IMR-90 (cell line): ENCODE measurements around the gene C3orf80.

Experiments
- BHLHE40 ChIP-seq: fragments of 150-350 bp; IDR thresholded peaks from 2 replicates; pipeline ENCODE4 v1.6.1; 2016; ENCODE audit warnings: mild to moderate bottlenecking, low read depth, low read length
- CTCF ChIP-seq: conservative IDR thresholded peaks from 2 replicates; pipeline ENCODE4 v1.5.1; 2012; ENCODE audit warnings: mild to moderate bottlenecking, low read depth, low read length, improper control_type of control experiment
- FOS ChIP-seq: fragments of 150-350 bp; IDR thresholded peaks from 2 replicates; pipeline ENCODE4 v1.6.1; 2016; ENCODE audit warnings: low read depth, low read length
- POLR2A ChIP-seq: IDR thresholded peaks from 2 replicates; pipeline ENCODE4 v1.6.1; 2012; ENCODE audit warnings: mild to moderate bottlenecking, low read depth, low read length
- RAD21 ChIP-seq: IDR thresholded peaks from 2 replicates; pipeline ENCODE4 v1.6.1; 2012; ENCODE audit warnings: low read length, improper control_type of control experiment
- RFX5 ChIP-seq: IDR thresholded peaks from 2 replicates; pipeline ENCODE4 v1.8.0; 2012; ENCODE audit warnings: low read depth, mild to moderate bottlenecking, low read length, moderate library complexity
- USF2 ChIP-seq: fragments of 150-350 bp; IDR thresholded peaks from 2 replicates; pipeline ENCODE4 v1.6.1; 2017; ENCODE audit warnings: mild to moderate bottlenecking, antibody characterized with exemption, low read length, low read depth

- TF ChIP-seq CTCF = no peak
- no peak for TF ChIP-seq POLR2A
- TF ChIP-seq USF2 = no peak
- no peak for TF ChIP-seq BHLHE40
- no peak for TF ChIP-seq RAD21
- TF ChIP-seq FOS = no peak
- no peak for TF ChIP-seq RFX5
These were observed 7.1 kb upstream of the C3orf80 start for GRCh38 chr3:160218136-160218535.
